Measurements from ENCODE around the gene LRRC27.

DNA sequence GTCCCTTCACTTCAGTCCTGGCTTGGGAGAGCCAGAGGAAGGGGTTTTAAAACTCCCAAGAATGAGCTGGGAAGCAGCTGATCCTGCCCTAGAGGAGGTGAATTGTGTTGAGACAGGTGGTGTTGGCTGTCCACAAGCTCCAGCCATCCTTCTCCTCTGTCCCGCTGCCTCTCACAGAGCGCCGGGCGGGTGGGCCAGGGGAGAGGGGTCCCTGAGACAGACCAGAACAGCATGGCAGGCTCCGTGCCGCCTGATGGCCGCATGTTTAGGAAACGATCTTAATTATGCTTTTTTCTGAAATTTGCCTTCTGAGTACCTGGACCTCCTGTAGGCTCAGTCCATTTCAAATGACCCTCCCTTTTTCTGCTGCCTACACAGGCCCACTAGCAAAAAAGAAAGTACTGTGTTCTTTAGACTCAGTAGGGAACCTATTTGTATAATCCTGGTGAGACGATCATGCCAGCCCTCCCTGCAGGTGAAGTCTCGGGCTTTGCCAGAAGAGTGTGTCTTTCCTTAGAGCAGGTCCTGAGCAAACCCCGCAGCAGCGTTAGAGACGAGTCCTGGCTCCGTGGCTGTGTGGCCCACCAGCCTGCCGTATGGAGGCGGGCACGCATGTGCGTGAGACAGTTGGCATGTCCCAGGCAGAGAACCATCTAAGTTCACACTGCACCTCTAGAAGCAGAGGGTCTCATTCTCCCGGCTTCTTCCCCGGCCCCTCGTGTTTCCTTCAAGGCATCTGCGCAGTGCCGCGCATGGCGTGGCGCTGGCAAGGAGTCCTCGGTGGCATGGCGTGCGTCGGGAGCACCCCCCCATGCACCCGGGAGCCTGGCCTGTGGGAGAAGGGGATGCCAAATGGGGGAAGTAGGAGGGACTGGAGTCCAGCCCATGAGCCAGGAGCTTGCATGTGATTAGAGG lies 38.7 kb downstream of the LRRC27 start:
- no peak for TF ChIP-seq EZH2 (IDR thresholded peaks at IDR 0.05; ENCODE audit: insufficient read depth, poor library complexity, severe bottlenecking)
- no peak for TF ChIP-seq EZH2phosphoT487 (IDR thresholded peaks at IDR 0.05; ENCODE audit: insufficient read depth, low read depth)
